ENCODE data around the gene MMP13. TPM values are rescaled to one million over a fixed set of nuclear protein-coding genes. Genes with fewer than 3 reads are reported as not detected.

The MMP13 gene
- polyA plus RNA-seq, 1 experiment, result not detected

GRCh38 chr11:102927624-102927990 is 27.9 kb downstream of the MMP13 start:
- no peak overlapping the region for H3K4me3 ChIP-seq (ENCODE audit: low read depth, low read length)
- H3K9me3 ChIP-seq (ENCODE audit: control insufficient read depth, insufficient read depth, low read length), result no peaks in the 10 kb centered on the region
- H3K27me3 ChIP-seq (ENCODE audit: control insufficient read depth, insufficient read depth, low read length), result peaks cover 6% of the 10 kb centered on the region
- ChIA-PET POLR2A (no interaction called here), CTCF (interaction anchor here (1.8 to 8.4 kb wide), 2 partner anchors 13 kb away, joined by 14 to 63 read pairs; no protein-coding TSS in a partner anchor)
- no peak overlapping the region for H3K27ac ChIP-seq (ENCODE audit: low read depth, low read length)
- TF ChIP-seq, protein P1, sequence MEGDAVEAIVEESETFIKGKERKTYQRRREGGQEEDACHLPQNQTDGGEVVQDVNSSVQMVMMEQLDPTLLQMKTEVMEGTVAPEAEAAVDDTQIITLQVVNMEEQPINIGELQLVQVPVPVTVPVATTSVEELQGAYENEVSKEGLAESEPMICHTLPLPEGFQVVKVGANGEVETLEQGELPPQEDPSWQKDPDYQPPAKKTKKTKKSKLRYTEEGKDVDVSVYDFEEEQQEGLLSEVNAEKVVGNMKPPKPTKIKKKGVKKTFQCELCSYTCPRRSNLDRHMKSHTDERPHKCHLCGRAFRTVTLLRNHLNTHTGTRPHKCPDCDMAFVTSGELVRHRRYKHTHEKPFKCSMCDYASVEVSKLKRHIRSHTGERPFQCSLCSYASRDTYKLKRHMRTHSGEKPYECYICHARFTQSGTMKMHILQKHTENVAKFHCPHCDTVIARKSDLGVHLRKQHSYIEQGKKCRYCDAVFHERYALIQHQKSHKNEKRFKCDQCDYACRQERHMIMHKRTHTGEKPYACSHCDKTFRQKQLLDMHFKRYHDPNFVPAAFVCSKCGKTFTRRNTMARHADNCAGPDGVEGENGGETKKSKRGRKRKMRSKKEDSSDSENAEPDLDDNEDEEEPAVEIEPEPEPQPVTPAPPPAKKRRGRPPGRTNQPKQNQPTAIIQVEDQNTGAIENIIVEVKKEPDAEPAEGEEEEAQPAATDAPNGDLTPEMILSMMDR (IDR thresholded peaks at IDR 0.05; ENCODE audit: low read depth, low read length), result no peak
- DNase-seq (ENCODE audit: low read depth, low spot score), result no peak

DNA sequence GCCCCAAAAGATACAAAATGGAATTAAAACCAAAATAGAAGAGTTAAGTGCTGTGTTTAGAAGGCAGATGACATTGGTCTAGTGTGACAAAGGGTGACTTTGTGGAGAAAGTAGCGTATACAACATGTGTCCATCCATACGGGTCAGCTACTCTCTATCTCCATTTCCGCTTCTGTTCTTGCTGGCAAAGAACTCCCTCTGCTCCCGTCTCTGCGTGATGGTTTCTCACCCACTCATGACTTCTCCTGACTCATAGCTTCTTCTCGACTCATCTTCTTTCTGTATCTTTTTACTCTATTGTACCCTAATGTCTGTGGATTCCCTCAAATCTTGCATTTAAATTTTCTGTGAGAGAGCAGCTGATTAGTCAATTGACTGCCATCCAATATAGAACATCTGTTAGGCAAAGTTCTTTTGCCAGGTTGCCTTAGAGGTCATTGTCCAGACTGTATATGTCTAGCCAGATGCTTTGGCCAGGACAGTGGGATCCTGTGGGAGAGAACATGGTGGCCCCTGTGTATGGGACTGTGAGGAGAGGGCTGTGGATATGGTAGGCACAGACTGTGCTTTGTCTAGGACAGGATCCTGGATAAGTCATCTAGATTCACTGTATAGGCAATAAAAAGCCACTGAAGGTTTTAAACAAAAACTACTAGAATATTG is 28.4 kb downstream of the MMP13 start:
- DNase-seq (ENCODE audit: low read depth, low spot score), result no peak
- POLR2A ChIA-PET, result no interaction called here
- TF ChIP-seq, protein P1 (IDR thresholded peaks at IDR 0.05; ENCODE audit: low read depth, low read length), result no peak

DNA sequence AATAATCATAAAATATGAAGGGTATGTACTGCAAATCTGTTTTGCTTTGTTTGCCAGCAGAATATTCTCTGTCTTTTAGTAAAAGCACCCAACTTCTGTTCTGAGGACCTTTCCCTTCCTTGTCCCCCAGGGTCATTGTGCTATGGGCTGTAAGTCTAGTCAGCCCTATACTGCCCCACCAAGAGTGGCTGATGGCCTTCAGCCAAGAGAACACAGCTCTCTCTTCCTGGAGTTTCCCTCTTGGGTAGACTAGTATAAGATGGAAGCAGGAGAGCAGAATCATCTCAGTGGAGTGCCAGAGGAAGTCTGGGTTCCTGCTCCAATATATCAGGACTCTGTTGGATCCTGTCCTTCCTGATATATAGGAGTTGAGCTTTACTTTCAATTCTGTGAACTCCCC is 29.0 kb downstream of the MMP13 start:
- TF ChIP-seq, protein P1 (IDR thresholded peaks at IDR 0.05; ENCODE audit: low read depth, low read length), result no peak
- Histone ChIP-seq H3K4me3 (ENCODE audit: low read depth, low read length) (no peak overlapping the region), H3K27me3 (ENCODE audit: control insufficient read depth, insufficient read depth, low read length) (peaks cover 5% of the 10 kb centered on the region), H3K9me3 (ENCODE audit: control insufficient read depth, insufficient read depth, low read length) (no peaks in the 10 kb centered on the region), H3K27ac (ENCODE audit: low read depth, low read length) (no peak overlapping the region)
- CTCF ChIA-PET, result interaction anchor here (0.6 to 8.4 kb wide), 3 partner anchors 12 to 52 kb away, joined by 3 to 63 read pairs (median 14); no protein-coding TSS in a partner anchor
- no peak for DNase-seq (ENCODE audit: low read depth, low spot score)
- POLR2A ChIA-PET, result no interaction called here

More for the DNA sequence above, 28.4 kb downstream of the MMP13 start:
- H3K27ac ChIP-seq (ENCODE audit: low read depth, low read length), result no peak overlapping the region
- no peak overlapping the region for H3K4me3 ChIP-seq (ENCODE audit: low read depth, low read length)
- peaks cover 6% of the 10 kb centered on the region for H3K27me3 ChIP-seq (ENCODE audit: control insufficient read depth, insufficient read depth, low read length)
- no peaks in the 10 kb centered on the region for H3K9me3 ChIP-seq (ENCODE audit: control insufficient read depth, insufficient read depth, low read length)
- CTCF ChIA-PET, result interaction anchor here (0.6 to 8.4 kb wide), 3 partner anchors 12 to 53 kb away, joined by 3 to 63 read pairs (median 14); no protein-coding TSS in a partner anchor

GRCh38 chr11:102925988-102926387 is 29.5 kb downstream of the MMP13 start:
- Histone ChIP-seq H3K4me3 (ENCODE audit: low read depth, low read length) (no peak overlapping the region), H3K27me3 (ENCODE audit: control insufficient read depth, insufficient read depth, low read length) (no peaks in the 10 kb centered on the region), H3K9me3 (ENCODE audit: control insufficient read depth, insufficient read depth, low read length) (no peaks in the 10 kb centered on the region), H3K27ac (ENCODE audit: low read depth, low read length) (no peak overlapping the region)
- no peak for DNase-seq (ENCODE audit: low read depth, low spot score)
- CTCF ChIA-PET, result interaction anchor here (1.8 to 8.4 kb wide), 2 partner anchors 11 to 15 kb away, joined by 14 to 63 read pairs; no protein-coding TSS in a partner anchor
- TF ChIP-seq, protein P1 (IDR thresholded peaks at IDR 0.05; ENCODE audit: low read depth, low read length), result no peak
- POLR2A ChIA-PET, result no interaction called here

- no peak for DNase-seq (ENCODE audit: low read depth, low spot score)
- Histone ChIP-seq H3K27ac (ENCODE audit: low read depth, low read length) (no peak overlapping the region), H3K27me3 (ENCODE audit: control insufficient read depth, insufficient read depth, low read length) (no peaks in the 10 kb centered on the region), H3K4me3 (ENCODE audit: low read depth, low read length) (no peak overlapping the region), H3K9me3 (ENCODE audit: control insufficient read depth, insufficient read depth, low read length) (no peaks in the 10 kb centered on the region)
- CTCF ChIA-PET, result interaction anchor here (1.0 to 8.4 kb wide), 2 partner anchors 10 to 16 kb away, joined by 4 to 63 read pairs; no protein-coding TSS in a partner anchor
- TF ChIP-seq, protein P1 (IDR thresholded peaks at IDR 0.05; ENCODE audit: low read depth, low read length), result no peak
- POLR2A ChIA-PET, result no interaction called here
Measured at GRCh38 chr11:102924851-102925380, 30.6 kb downstream of the MMP13 start.
